ENCODE measurements around the gene TMPO. TPM values are rescaled to one million over a fixed set of nuclear protein-coding genes. Genes with fewer than 3 reads are reported as not detected.

The TMPO gene, protein sequence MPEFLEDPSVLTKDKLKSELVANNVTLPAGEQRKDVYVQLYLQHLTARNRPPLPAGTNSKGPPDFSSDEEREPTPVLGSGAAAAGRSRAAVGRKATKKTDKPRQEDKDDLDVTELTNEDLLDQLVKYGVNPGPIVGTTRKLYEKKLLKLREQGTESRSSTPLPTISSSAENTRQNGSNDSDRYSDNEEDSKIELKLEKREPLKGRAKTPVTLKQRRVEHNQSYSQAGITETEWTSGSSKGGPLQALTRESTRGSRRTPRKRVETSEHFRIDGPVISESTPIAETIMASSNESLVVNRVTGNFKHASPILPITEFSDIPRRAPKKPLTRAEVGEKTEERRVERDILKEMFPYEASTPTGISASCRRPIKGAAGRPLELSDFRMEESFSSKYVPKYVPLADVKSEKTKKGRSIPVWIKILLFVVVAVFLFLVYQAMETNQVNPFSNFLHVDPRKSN
- 202 and 204 TPM in 2 replicates for total RNA-seq (2021)
- long read RNA-seq, full-length matches to known transcripts: 677 of 818 reads
- long read RNA-seq, partial matches to known transcripts: 37 of 818 reads
- long read RNA-seq, other reads (novel, unspliced or antisense): 104 of 818 reads

DNA sequence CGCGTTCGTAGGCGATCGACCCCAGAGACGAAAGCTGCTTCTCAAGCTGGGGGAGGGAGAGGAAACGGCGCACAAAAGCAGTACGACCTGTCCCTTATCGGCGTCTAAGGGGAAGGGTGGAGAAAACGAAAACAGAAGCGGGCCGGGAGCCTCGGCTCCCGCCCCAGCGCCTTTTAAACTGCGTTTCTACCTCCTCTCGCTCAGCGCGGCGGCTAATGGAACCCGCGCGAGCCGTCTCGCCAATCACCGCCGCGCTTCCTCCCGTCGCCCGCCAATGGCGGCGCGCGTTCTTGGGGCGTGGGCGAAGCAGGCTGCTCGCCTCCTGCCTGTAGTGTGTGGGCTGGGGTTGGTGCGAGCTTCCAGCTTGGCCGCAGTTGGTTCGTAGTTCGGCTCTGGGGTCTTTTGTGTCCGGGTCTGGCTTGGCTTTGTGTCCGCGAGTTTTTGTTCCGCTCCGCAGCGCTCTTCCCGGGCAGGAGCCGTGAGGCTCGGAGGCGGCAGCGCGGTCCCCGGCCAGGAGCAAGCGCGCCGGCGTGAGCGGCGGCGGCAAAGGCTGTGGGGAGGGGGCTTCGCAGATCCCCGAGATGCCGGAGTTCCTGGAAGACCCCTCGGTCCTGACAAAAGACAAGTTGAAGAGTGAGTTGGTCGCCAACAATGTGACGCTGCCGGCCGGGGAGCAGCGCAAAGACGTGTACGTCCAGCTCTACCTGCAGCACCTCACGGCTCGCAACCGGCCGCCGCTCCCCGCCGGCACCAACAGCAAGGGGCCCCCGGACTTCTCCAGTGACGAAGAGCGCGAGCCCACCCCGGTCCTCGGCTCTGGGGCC, at the start of gene TMPO:
TSS of gene TMPO (plus strand) at position 304 of the 824 bp plus-strand sequence. CDS start at position 582, 278 bp downstream.
- TF ChIP-seq, protein P1, sequence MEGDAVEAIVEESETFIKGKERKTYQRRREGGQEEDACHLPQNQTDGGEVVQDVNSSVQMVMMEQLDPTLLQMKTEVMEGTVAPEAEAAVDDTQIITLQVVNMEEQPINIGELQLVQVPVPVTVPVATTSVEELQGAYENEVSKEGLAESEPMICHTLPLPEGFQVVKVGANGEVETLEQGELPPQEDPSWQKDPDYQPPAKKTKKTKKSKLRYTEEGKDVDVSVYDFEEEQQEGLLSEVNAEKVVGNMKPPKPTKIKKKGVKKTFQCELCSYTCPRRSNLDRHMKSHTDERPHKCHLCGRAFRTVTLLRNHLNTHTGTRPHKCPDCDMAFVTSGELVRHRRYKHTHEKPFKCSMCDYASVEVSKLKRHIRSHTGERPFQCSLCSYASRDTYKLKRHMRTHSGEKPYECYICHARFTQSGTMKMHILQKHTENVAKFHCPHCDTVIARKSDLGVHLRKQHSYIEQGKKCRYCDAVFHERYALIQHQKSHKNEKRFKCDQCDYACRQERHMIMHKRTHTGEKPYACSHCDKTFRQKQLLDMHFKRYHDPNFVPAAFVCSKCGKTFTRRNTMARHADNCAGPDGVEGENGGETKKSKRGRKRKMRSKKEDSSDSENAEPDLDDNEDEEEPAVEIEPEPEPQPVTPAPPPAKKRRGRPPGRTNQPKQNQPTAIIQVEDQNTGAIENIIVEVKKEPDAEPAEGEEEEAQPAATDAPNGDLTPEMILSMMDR (conservative IDR thresholded peaks at IDR 0.05): no peak
- H3K9ac ChIP-seq (ENCODE audit: extremely low read depth, insufficient read length, low read length): peak within 1 kb of the TSS; percentile 100
- H2BK20ac ChIP-seq (ENCODE audit: low read depth, low read length, poor library complexity, severe bottlenecking): no peak within 1 kb of the TSS
- peak within 1 kb of the TSS; percentile 65 for H2BK12ac ChIP-seq (ENCODE audit: insufficient read length, low read depth, low read length)
- H3T11ph ChIP-seq (ENCODE audit: low read length): peak within 1 kb of the TSS; percentile 89
- Mint-ChIP-seq H3K27ac (peak within 1 kb of the TSS; percentile 99 to 100 (median 99)), H3K27me3 (ENCODE audit: low read depth) (no peaks in the 10 kb centered on the region), H3K9me3 (peaks cover 3 to 4% of the 10 kb centered on the region in 2 experiments; a peak in 1 of 5 replicates), H3K36me3 (ENCODE audit: insufficient read depth in 1 of 3, low read depth in 3 of 3) (peaks cover 12 to 23% (median 15%) of the 10 kb centered on the region in 3 experiments), H3K4me3 (peak within 1 kb of the TSS; percentile 95 to 98), H3K4me1 (peaks cover 19 to 34% of the 10 kb centered on the region in 2 experiments)
- H3K23ac ChIP-seq (ENCODE audit: insufficient read length, low read depth, low read length): no peak within 1 kb of the TSS
- peak within 1 kb of the TSS; percentile 98 for H2BK120ac ChIP-seq (ENCODE audit: low read depth, low read length, poor library complexity, severe bottlenecking)
- peak within 1 kb of the TSS; percentile 96 for H2BK5ac ChIP-seq (ENCODE audit: insufficient read length, low read length)
- H4K91ac ChIP-seq (ENCODE audit: insufficient read length, low read depth, low read length): peak within 1 kb of the TSS; percentile 92
- no peaks in the 10 kb centered on the region for H3K27me3 ChIP-seq (ENCODE audit: insufficient read depth, low read length)
- H2BK15ac ChIP-seq (ENCODE audit: low read depth, low read length): no peak within 1 kb of the TSS; the same call in 1 of the 2 replicates
- H3K18ac ChIP-seq (ENCODE audit: insufficient read length, low read depth, low read length): peak within 1 kb of the TSS; percentile 97
- peaks cover 5% of the 10 kb centered on the region; the same call in 1 of the 2 replicates for H3K4me1 ChIP-seq (ENCODE audit: insufficient read depth, low read length)
- no peak within 1 kb of the TSS for H2AFZ ChIP-seq (ENCODE audit: low read length)
- H4K8ac ChIP-seq (replicated peaks; ENCODE audit: insufficient read length, low read depth, low read length): peak within 1 kb of the TSS; percentile 77
- no peak within 1 kb of the TSS for H2AK5ac ChIP-seq (ENCODE audit: insufficient read length, low read length)
- peak; percentile 96 for DNase-seq
- H4K20me1 ChIP-seq (ENCODE audit: control insufficient read depth, insufficient read depth, insufficient read length): no peaks in the 10 kb centered on the region
- no peaks in the 10 kb centered on the region for H3K79me1 ChIP-seq (ENCODE audit: insufficient read depth, low read depth, low read length, poor library complexity, severe bottlenecking)
- H3K79me2 ChIP-seq (ENCODE audit: insufficient read depth, low read length): peaks cover 33% of the 10 kb centered on the region; the same call in 1 of the 2 replicates
- H3K4ac ChIP-seq (ENCODE audit: low read depth, low read length): peak within 1 kb of the TSS; percentile 95
- peak within 1 kb of the TSS; percentile 93 for H4K5ac ChIP-seq (ENCODE audit: insufficient read length, low read depth, low read length)
- peak within 1 kb of the TSS; percentile 99 for H3K14ac ChIP-seq (ENCODE audit: insufficient read depth, low read length)
- H3K9me3 ChIP-seq (ENCODE audit: control insufficient read depth, low read depth, low read length): no peaks in the 10 kb centered on the region
- peak within 1 kb of the TSS; percentile 79 for H3K56ac ChIP-seq (ENCODE audit: insufficient read length, low read depth, low read length)
- WGBS (ENCODE audit: extremely low coverage, insufficient read length, low lambda C conversion rate): no CpG with 5 or more reads among the region's 88 CpGs
- H3K27ac ChIP-seq (ENCODE audit: insufficient read length, low read depth, low read length): peak within 1 kb of the TSS; percentile 99
- peaks cover 7% of the 10 kb centered on the region for H3K23me2 ChIP-seq (ENCODE audit: insufficient read length, low read depth, low read length, poor library complexity, severe bottlenecking)
- peak within 1 kb of the TSS; percentile 83 for H3K4me2 ChIP-seq (ENCODE audit: insufficient read depth, insufficient read length, low read length)
